ENCODE data around the gene SLC37A3. TPM values are rescaled to one million over a fixed set of nuclear protein-coding genes. Genes with fewer than 3 reads are reported as not detected.

The SLC37A3 gene
- total and polyA plus RNA-seq, 2 donors from 2014 or later, result 19.5 to 50.3 TPM

GRCh38 chr7:140433396-140433795, 35.1 kb upstream of the SLC37A3 start:
- FAIRE-seq, result no peak

GRCh38 chr7:140426130-140426529, 27.8 kb upstream of the SLC37A3 start:
- Histone ChIP-seq H3K9ac (ENCODE audit: low read length in 3 of 3) (no peak overlapping the region), H3K4me3 (ENCODE audit: low read length in 3 of 3) (no peak overlapping the region), H3K27ac (ENCODE audit: low read depth in 2 of 2, low read length in 2 of 2) (no peak overlapping the region), H3K9me3 (ENCODE audit: control insufficient read depth in 2 of 3, insufficient read depth in 1 of 3, low read length in 3 of 3) (no peaks in the 10 kb centered on the region), H3K4me1 (ENCODE audit: control insufficient read depth in 2 of 3, insufficient read depth in 2 of 3, low read depth in 1 of 3, low read length in 3 of 3) (no peaks in the 10 kb centered on the region), H3K27me3 (ENCODE audit: control insufficient read depth, insufficient read depth, low read length) (no peaks in the 10 kb centered on the region), H3K36me3 (ENCODE audit: control insufficient read depth in 2 of 3, insufficient read depth in 3 of 3, low read length in 3 of 3) (peaks cover 0 to 2% (median 0%) of the 10 kb centered on the region in 3 donors)
- intact Hi-C loops (cut with DNase I), result no loop called here
- no peak for DNase-seq
- no peak for FAIRE-seq
- no peak for TF ChIP-seq CTCF (IDR thresholded peaks at IDR 0.05; ENCODE audit: borderline replicate concordance, extremely low read depth, insufficient read depth)

More at GRCh38 chr7:140433396-140433795, 35.1 kb upstream of the SLC37A3 start:
- intact Hi-C loops (cut with DNase I), result no loop called here
- no peaks in the 10 kb centered on the region for H3K9me3 ChIP-seq (ENCODE audit: control insufficient read depth in 2 of 3, insufficient read depth in 1 of 3, low read length in 3 of 3)
- H3K27ac ChIP-seq (ENCODE audit: low read depth in 2 of 2, low read length in 2 of 2), result no peak overlapping the region
- no peak for TF ChIP-seq CTCF (IDR thresholded peaks at IDR 0.05; ENCODE audit: borderline replicate concordance, extremely low read depth, insufficient read depth)
- H3K4me1 ChIP-seq (ENCODE audit: control insufficient read depth in 2 of 3, insufficient read depth in 2 of 3, low read depth in 1 of 3, low read length in 3 of 3), result no peaks in the 10 kb centered on the region
- H3K36me3 ChIP-seq (ENCODE audit: control insufficient read depth in 2 of 3, insufficient read depth in 3 of 3, low read length in 3 of 3), result no peaks in the 10 kb centered on the region
- no peak overlapping the region for H3K9ac ChIP-seq (ENCODE audit: low read length in 3 of 3)
- no peaks in the 10 kb centered on the region for H3K27me3 ChIP-seq (ENCODE audit: control insufficient read depth, insufficient read depth, low read length)
- no peak overlapping the region for H3K4me3 ChIP-seq (ENCODE audit: low read length in 3 of 3)
- DNase-seq, result no peak

- no peak for DNase-seq
- no peak for FAIRE-seq
- intact Hi-C loops (cut with DNase I), result no loop called here
- H3K27ac ChIP-seq (ENCODE audit: low read depth in 2 of 2, low read length in 2 of 2), result no peak overlapping the region
- H3K9ac ChIP-seq (ENCODE audit: low read length in 3 of 3), result no peak overlapping the region
- no peaks in the 10 kb centered on the region for H3K4me1 ChIP-seq (ENCODE audit: control insufficient read depth in 2 of 3, insufficient read depth in 2 of 3, low read depth in 1 of 3, low read length in 3 of 3)
- H3K9me3 ChIP-seq (ENCODE audit: control insufficient read depth in 2 of 3, insufficient read depth in 1 of 3, low read length in 3 of 3), result no peaks in the 10 kb centered on the region
- H3K27me3 ChIP-seq (ENCODE audit: control insufficient read depth, insufficient read depth, low read length), result no peaks in the 10 kb centered on the region
- H3K36me3 ChIP-seq (ENCODE audit: control insufficient read depth in 2 of 3, insufficient read depth in 3 of 3, low read length in 3 of 3), result peaks cover 0 to 2% (median 0%) of the 10 kb centered on the region in 3 donors
- no peak overlapping the region for H3K4me3 ChIP-seq (ENCODE audit: low read length in 3 of 3)
- TF ChIP-seq CTCF (IDR thresholded peaks at IDR 0.05; ENCODE audit: borderline replicate concordance, extremely low read depth, insufficient read depth), result no peak
Observed at GRCh38 chr7:140425718-140426117, 27.4 kb upstream of the SLC37A3 start.

- no peak overlapping the region for H3K4me3 ChIP-seq (ENCODE audit: low read length in 3 of 3)
- DNase-seq (no peak), FAIRE-seq (no peak)
- no peak overlapping the region for H3K27ac ChIP-seq (ENCODE audit: low read depth in 2 of 2, low read length in 2 of 2)
- TF ChIP-seq CTCF (IDR thresholded peaks at IDR 0.05; ENCODE audit: borderline replicate concordance, extremely low read depth, insufficient read depth), result no peak
- H3K9ac ChIP-seq (ENCODE audit: low read length in 3 of 3), result no peak overlapping the region
- no peaks in the 10 kb centered on the region for H3K27me3 ChIP-seq (ENCODE audit: control insufficient read depth, insufficient read depth, low read length)
- no peaks in the 10 kb centered on the region for H3K4me1 ChIP-seq (ENCODE audit: control insufficient read depth in 2 of 3, insufficient read depth in 2 of 3, low read depth in 1 of 3, low read length in 3 of 3)
- H3K9me3 ChIP-seq (ENCODE audit: control insufficient read depth in 2 of 3, insufficient read depth in 1 of 3, low read length in 3 of 3), result no peaks in the 10 kb centered on the region
- intact Hi-C loops (cut with DNase I), result no loop called here
- peaks cover 0 to 2% (median 0%) of the 10 kb centered on the region in 3 donors for H3K36me3 ChIP-seq (ENCODE audit: control insufficient read depth in 2 of 3, insufficient read depth in 3 of 3, low read length in 3 of 3)
Observed at GRCh38 chr7:140423501-140423900, 25.2 kb upstream of the SLC37A3 start.
